GM20431 (cell line): ENCODE data around the gene PRMT5.

Experiments used
- in situ Hi-C: fragments of 300-500 bp; cut with MseI, MboI; formaldehyde crosslinking; loops from one replicate; pipeline ENCODE4 v1.15.0; 2020; ENCODE audit warnings: low sequenced_read_pairs; ENCODE audit not compliant: unreplicated experiment

PRMT5 gene

GRCh38 chr14:22882064-22882463, 47.1 kb downstream of the PRMT5 start:
- in situ Hi-C loops: no loop called here

- in situ Hi-C loops: no loop called here
Measured at GRCh38 chr14:22878271-22879246, 50.6 kb downstream of the PRMT5 start.

DNA sequence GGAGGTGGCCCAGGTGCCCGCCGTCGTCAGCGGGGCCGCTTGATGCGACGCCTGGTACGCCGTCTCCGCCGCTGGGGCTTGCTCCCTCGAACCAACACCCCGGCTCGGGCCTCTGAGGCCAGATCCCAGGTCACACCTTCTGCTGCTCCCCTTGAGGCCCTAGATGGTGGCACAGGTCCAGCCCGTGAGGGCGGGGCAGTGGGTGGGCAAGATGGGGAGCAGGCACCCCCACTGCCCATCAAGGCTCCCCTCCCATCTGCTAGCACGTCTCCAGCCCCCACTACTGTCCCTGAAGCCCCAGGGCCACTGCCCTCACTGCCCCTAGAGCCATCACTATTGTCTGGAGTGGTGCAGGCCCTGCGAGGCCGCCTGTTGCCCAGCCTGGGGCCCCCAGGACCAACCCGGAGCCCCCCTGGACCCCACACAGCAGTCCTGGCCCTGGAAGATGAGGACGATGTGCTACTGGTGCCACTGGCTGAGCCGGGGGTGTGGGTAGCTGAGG, 52.1 kb downstream of the PRMT5 start:
- in situ Hi-C loops: no loop called here

- in situ Hi-C loops: no loop called here
Measured at GRCh38 chr14:22875748-22876319, 53.3 kb downstream of the PRMT5 start.

DNA sequence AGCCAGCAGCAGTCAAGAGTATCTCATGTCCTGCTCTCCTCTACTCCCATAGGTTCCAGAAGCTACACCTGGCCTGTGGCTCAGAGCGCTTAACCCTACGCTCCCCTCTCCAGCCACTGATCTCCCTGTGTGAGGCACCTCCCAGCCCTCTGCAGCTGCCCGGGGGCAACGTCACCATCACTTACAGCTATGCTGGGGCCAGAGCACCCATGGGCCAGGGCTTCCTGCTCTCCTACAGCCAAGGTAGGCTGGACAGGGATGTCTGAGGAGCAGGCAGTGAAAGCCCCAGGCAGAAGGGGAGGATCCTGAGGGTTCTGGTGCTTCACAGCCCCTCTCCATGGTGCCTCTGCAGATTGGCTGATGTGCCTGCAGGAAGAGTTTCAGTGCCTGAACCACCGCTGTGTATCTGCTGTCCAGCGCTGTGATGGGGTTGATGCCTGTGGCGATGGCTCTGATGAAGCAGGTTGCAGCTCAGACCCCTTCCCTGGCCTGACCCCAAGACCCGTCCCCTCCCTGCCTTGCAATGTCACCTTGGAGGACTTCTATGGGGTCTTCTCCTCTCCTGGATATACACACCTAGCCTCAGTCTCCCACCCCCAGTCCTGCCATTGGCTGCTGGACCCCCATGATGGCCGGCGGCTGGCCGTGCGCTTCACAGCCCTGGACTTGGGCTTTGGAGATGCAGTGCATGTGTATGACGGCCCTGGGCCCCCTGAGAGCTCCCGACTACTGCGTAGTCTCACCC, 54.0 kb downstream of the PRMT5 start:
- in situ Hi-C loops: no loop called here

GRCh38 chr14:22872833-22873520, 56.2 kb downstream of the PRMT5 start:
- in situ Hi-C loops: loop anchor here (25.0 kb wide), 2 partner anchors 211 to 286 kb away; partner anchors contain the start of genes ABHD4 and DAD1

GRCh38 chr14:22872033-22872832, 56.9 kb downstream of the PRMT5 start:
- in situ Hi-C loops: loop anchor here (25.0 kb wide), 2 partner anchors 210 to 285 kb away; partner anchors contain the start of genes ABHD4 and DAD1

DNA sequence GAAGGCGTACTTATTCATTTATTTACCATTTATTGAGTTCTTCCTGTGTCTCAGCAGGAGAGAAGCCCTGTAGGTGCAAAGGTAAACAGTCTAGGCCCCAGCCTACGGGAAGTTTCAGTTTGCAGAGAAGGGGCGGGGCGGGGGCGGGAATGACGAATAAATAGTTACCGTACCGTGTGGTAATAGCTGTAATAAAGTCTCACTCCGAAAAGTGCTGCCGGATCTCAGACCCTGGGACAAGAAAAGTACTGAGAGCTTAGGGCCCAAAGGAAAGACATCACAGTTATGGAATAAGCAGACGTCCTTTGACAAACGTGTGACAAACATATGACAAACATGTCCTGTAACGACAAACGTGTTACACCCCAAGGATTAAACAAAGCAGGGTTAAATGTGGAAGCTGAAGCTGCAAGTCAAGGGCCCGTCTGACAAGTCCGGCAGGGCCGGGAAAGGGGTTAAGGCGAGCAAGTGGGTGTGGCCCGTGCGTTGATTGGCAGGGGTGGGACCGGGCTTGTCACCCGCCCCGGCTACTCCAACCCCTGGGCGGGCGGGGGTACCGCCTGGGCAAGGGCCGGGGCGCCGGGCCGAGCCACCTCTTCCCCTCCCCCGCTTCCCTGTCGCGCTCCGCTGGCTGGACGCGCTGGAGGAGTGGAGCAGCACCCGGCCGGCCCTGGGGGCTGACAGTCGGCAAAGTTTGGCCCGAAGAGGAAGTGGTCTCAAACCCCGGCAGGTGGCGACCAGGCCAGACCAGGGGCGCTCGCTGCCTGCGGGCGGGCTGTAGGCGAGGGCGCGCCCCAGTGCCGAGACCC, 57.7 kb downstream of the PRMT5 start, which contains the start of gene LRP10:
Gene LRP10, plus strand, starts transcription at position 517 of the 809 bp plus-strand sequence. CDS start 564 bp downstream, outside the sequence.
- in situ Hi-C loops: loop anchor here (25.0 kb wide), 2 partner anchors 209 to 284 kb away; partner anchors contain the start of genes ABHD4 and DAD1

DNA sequence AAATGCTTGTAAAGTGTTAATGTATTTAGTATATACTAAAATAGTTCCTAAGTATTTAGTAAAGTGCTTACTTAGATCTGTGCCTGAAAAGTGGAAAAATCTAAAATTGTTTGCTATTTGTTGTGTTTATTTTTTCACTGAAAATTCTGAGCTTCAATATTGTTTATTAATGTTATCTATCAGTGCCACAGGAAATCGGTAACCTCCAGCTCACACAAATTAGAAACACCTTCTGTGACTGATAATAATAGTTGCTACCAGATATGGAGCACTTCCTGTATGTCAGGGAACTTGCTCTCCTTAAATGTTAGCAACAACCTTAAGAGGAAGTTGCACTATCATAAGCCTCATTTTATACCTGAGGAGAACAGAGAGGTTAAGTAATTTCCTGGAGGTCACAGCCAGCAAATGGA, 58.4 kb downstream of the PRMT5 start:
- in situ Hi-C loops: loop anchor here (25.0 kb wide), 2 partner anchors 209 to 284 kb away; partner anchors contain the start of genes ABHD4 and DAD1
